ENCODE data around the gene CAPN13. TPM values are rescaled to one million over a fixed set of nuclear protein-coding genes. Genes with fewer than 3 reads are reported as not detected.

The CAPN13 gene
- total and polyA plus RNA-seq, 8 donors, result 6.4 to 93.3 (median 44.3) TPM

GRCh38 chr2:30721668-30722647, 85.3 kb downstream of the CAPN13 start:
- Histone ChIP-seq H3K4me1 (no peaks in the 10 kb centered on the region), H3K36me3 (no peaks in the 10 kb centered on the region), H3K27me3 (no peaks in the 10 kb centered on the region), H3K27ac (no peak overlapping the region), H3K9me3 (no peaks in the 10 kb centered on the region), H3K4me3 (no peak overlapping the region)
- DNase-seq, result peak in 1 of 2 donors; percentile 18
- no peak for TF ChIP-seq CTCF (IDR thresholded peaks at IDR 0.05)
- TF ChIP-seq POLR2A (IDR thresholded peaks at IDR 0.05), result no peak
- no peak for TF ChIP-seq EP300 (IDR thresholded peaks at IDR 0.05)
- no peak for TF ChIP-seq POLR2AphosphoS5 (IDR thresholded peaks at IDR 0.05)
- intact Hi-C loops (cut with DNase I; ENCODE audit: low total_unique reads), result no loop called here
- 79 to 89% (median 86%) methylated on average over 6 of the region's 6 CpGs for WGBS, 5 donors

GRCh38 chr2:30721241-30721640, 86.0 kb downstream of the CAPN13 start:
- Histone ChIP-seq H3K36me3 (no peaks in the 10 kb centered on the region), H3K4me1 (no peaks in the 10 kb centered on the region), H3K27me3 (no peaks in the 10 kb centered on the region), H3K4me3 (no peak overlapping the region), H3K27ac (no peak overlapping the region), H3K9me3 (no peaks in the 10 kb centered on the region)
- intact Hi-C loops (cut with DNase I; ENCODE audit: low total_unique reads), result no loop called here
- WGBS, 5 donors, result 81 to 91% (median 86%) methylated on average over 1 to 4 of the region's 4 CpGs
- DNase-seq, result peak in 1 of 2 donors; percentile 18
- TF ChIP-seq POLR2AphosphoS5 (IDR thresholded peaks at IDR 0.05) (no peak), CTCF (IDR thresholded peaks at IDR 0.05) (no peak), POLR2A (IDR thresholded peaks at IDR 0.05) (no peak), EP300 (IDR thresholded peaks at IDR 0.05) (no peak)

GRCh38 chr2:30717081-30717650, 90.1 kb downstream of the CAPN13 start:
- Histone ChIP-seq H3K27me3 (no peaks in the 10 kb centered on the region), H3K4me1 (no peaks in the 10 kb centered on the region), H3K27ac (no peak overlapping the region), H3K4me3 (no peak overlapping the region), H3K9me3 (no peaks in the 10 kb centered on the region), H3K36me3 (no peaks in the 10 kb centered on the region)
- TF ChIP-seq POLR2AphosphoS5 (IDR thresholded peaks at IDR 0.05) (no peak), CTCF (IDR thresholded peaks at IDR 0.05) (no peak), POLR2A (IDR thresholded peaks at IDR 0.05) (no peak), EP300 (IDR thresholded peaks at IDR 0.05) (no peak)
- intact Hi-C loops (cut with DNase I; ENCODE audit: low total_unique reads), result loop anchor here (10.0 kb wide), 1 partner anchor 618 kb away; no protein-coding TSS in a partner anchor
- WGBS, 5 donors, result 62 to 74% (median 69%) methylated on average over 1 of the region's 1 CpG
- DNase-seq, result peak in 1 of 2 donors; percentile 15

GRCh38 chr2:30716123-30716900, 90.9 kb downstream of the CAPN13 start:
- TF ChIP-seq POLR2A (IDR thresholded peaks at IDR 0.05) (no peak), POLR2AphosphoS5 (IDR thresholded peaks at IDR 0.05) (no peak), EP300 (IDR thresholded peaks at IDR 0.05) (no peak), CTCF (IDR thresholded peaks at IDR 0.05) (no peak)
- Histone ChIP-seq H3K27me3 (no peaks in the 10 kb centered on the region), H3K36me3 (no peaks in the 10 kb centered on the region), H3K4me3 (no peak overlapping the region), H3K9me3 (no peaks in the 10 kb centered on the region), H3K27ac (no peak overlapping the region), H3K4me1 (no peaks in the 10 kb centered on the region)
- intact Hi-C loops (cut with DNase I; ENCODE audit: low total_unique reads), result loop anchor here (10.0 kb wide), 1 partner anchor 618 kb away; no protein-coding TSS in a partner anchor
- peak; percentile 19 to 54 for DNase-seq
- 61 to 70% (median 67%) methylated on average over 11 of the region's 11 CpGs for WGBS, 5 donors

Data from stomach (tissue), 9 donors.